K562 (cell line): ENCODE measurements around the gene RNF114. TPM values are rescaled to one million over a fixed set of nuclear protein-coding genes. Genes with fewer than 3 reads are reported as not detected.

ENCODE experiments used
- ERF ChIP-seq: fragments of 450-650 bp; formaldehyde crosslinking; IDR thresholded peaks from 2 replicates; pipeline ENCODE4 v1.4.0; 2020; ENCODE audit warnings: mild to moderate bottlenecking, mixed read lengths
- HDAC1 ChIP-seq, 2 experiments: fragments of 450-650 bp; IDR thresholded peaks; 2 replicates each; pipeline ENCODE4 v1.6.1; 2016 to 2017; ENCODE audit warnings: inconsistent platforms in 1 of 2, mild to moderate bottlenecking in 1 of 2, moderate library complexity in 1 of 2
- RCOR1 ChIP-seq, 2 experiments: IDR thresholded peaks; 2 replicates each; pipeline ENCODE4 v1.6.1; 2012; ENCODE audit warnings: low read depth in 2 of 2, low read length in 2 of 2, borderline replicate concordance in 1 of 2, improper control_type of control experiment in 1 of 2
- TAL1 ChIP-seq: fragments of 450-650 bp; IDR thresholded peaks from 2 replicates; pipeline ENCODE4 v1.6.1; 2016; ENCODE audit warnings: mild to moderate bottlenecking
- polyA plus RNA-seq, 8 experiments: library from polyadenylated mRNA; depleted of rRNA in 4 of 8; stranded (reverse) in 5 of 8; unstranded in 3 of 8; fragments of >200 nt; fragmentation: Nextera tagmentation in 2 of 8; fragmentation: Illumina TruSeq in 1 of 8; extraction: Ambion mirVana in 2 of 8; extraction: Trizol in 1 of 8; gene quantifications; 2 replicates each; pipeline versions ENCODE4 v1.2.1 to v1.2.3, GENCODE V29; 2011 to 2014; ENCODE audit warnings: inconsistent platforms in 1 of 8, missing spikeins in 1 of 8
- total RNA-seq, 7 experiments: library from RNA; depleted of rRNA in 6 of 7; stranded (reverse); fragments of >200 nt in 6 of 7; fragmentation: Illumina TruSeq in 2 of 7; extraction: Trizol in 2 of 7; gene quantifications; 2 replicates each; pipeline versions ENCODE4 v1.2.1 to v1.2.3, GENCODE V29; 2011 to 2021; ENCODE audit warnings: low replicate concordance in 1 of 7
- TF ChIP-seq, protein P1 (sequence below), 2 experiments: fragments of 450-650 bp; formaldehyde crosslinking in 1 of 2; IDR thresholded peaks; 2 replicates each; pipeline versions ENCODE4 v1.4.0 to v1.6.1; 2014 to 2020; ENCODE audit warnings: mild to moderate bottlenecking in 2 of 2, borderline replicate concordance in 1 of 2, low read depth in 1 of 2
- TF ChIP-seq, protein P2 (sequence below): fragments of 450-650 bp; IDR thresholded peaks from 2 replicates; pipeline ENCODE4 v1.6.1; 2016; ENCODE audit warnings: mild to moderate bottlenecking, moderate library complexity

Gene RNF114
- total and polyA plus RNA-seq, 9 of the 15 experiments (the other 6 are each of a cell fraction or from before 2014, with no cell fraction given), result 38.6 to 111 (median 62.6) TPM

DNA sequence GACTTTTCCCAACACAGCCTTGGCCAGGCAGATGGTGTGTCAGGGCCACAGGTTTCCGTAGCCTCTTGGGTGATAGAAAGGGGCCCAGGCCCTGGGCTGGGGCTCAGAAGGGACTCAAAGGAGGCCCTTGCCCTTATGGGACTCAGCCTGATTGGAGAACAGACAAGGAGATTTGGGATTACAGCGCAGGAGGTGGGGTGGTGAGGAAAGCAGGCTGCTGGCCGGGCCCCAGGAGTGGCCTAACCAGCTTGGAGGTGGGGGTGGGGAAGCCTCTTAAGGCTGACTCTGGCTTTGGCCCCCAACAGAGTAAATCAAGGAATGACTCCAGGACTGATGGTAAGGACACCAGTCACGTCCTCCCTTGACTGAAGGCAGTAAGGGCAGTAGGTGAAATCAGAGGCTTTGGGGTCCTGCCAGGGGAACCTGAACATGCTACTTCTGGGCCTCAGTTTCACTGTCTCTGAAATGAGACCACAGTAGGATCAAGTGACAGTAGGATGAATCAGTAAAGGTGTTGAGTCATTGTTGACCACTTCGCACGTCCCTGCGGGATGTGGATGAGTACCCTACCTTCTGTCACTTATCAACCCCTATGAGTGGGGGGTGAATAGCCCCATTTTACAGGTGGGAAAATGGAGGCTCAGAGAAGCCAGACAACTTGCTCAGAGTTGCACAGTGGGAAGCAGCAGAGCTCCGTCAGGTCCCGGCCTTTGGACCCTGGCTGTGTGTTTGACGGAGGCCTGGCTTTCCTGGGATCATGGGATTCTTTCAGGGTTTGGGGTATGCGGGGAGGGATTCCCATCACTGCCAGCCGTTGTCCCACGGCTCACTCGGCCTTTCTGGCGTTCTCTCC lies 51.0 kb downstream of the RNF114 start (continued):
- TF ChIP-seq, protein P1, sequence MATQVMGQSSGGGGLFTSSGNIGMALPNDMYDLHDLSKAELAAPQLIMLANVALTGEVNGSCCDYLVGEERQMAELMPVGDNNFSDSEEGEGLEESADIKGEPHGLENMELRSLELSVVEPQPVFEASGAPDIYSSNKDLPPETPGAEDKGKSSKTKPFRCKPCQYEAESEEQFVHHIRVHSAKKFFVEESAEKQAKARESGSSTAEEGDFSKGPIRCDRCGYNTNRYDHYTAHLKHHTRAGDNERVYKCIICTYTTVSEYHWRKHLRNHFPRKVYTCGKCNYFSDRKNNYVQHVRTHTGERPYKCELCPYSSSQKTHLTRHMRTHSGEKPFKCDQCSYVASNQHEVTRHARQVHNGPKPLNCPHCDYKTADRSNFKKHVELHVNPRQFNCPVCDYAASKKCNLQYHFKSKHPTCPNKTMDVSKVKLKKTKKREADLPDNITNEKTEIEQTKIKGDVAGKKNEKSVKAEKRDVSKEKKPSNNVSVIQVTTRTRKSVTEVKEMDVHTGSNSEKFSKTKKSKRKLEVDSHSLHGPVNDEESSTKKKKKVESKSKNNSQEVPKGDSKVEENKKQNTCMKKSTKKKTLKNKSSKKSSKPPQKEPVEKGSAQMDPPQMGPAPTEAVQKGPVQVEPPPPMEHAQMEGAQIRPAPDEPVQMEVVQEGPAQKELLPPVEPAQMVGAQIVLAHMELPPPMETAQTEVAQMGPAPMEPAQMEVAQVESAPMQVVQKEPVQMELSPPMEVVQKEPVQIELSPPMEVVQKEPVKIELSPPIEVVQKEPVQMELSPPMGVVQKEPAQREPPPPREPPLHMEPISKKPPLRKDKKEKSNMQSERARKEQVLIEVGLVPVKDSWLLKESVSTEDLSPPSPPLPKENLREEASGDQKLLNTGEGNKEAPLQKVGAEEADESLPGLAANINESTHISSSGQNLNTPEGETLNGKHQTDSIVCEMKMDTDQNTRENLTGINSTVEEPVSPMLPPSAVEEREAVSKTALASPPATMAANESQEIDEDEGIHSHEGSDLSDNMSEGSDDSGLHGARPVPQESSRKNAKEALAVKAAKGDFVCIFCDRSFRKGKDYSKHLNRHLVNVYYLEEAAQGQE (IDR thresholded peaks at IDR 0.05; ENCODE audit: borderline replicate concordance), result no peak
- TF ChIP-seq, protein P1 (CRISPR knock-in tag; IDR thresholded peaks at IDR 0.05; ENCODE audit: low read depth), result no peak
- TF ChIP-seq RCOR1 (IDR thresholded peaks at IDR 0.05; ENCODE audit: borderline replicate concordance in 1 of 2, low read depth in 2 of 2, low read length in 2 of 2) (peak; percentile 32 to 86; a peak in 3 of 4 replicates), ERF (CRISPR knock-in tag) (no peak), HDAC1 (IDR thresholded peaks at IDR 0.05) (peak in 1 of 2 experiments; percentile 50; a peak in 1 of 4 replicates), TAL1 (no peak)
- TF ChIP-seq, protein P2, sequence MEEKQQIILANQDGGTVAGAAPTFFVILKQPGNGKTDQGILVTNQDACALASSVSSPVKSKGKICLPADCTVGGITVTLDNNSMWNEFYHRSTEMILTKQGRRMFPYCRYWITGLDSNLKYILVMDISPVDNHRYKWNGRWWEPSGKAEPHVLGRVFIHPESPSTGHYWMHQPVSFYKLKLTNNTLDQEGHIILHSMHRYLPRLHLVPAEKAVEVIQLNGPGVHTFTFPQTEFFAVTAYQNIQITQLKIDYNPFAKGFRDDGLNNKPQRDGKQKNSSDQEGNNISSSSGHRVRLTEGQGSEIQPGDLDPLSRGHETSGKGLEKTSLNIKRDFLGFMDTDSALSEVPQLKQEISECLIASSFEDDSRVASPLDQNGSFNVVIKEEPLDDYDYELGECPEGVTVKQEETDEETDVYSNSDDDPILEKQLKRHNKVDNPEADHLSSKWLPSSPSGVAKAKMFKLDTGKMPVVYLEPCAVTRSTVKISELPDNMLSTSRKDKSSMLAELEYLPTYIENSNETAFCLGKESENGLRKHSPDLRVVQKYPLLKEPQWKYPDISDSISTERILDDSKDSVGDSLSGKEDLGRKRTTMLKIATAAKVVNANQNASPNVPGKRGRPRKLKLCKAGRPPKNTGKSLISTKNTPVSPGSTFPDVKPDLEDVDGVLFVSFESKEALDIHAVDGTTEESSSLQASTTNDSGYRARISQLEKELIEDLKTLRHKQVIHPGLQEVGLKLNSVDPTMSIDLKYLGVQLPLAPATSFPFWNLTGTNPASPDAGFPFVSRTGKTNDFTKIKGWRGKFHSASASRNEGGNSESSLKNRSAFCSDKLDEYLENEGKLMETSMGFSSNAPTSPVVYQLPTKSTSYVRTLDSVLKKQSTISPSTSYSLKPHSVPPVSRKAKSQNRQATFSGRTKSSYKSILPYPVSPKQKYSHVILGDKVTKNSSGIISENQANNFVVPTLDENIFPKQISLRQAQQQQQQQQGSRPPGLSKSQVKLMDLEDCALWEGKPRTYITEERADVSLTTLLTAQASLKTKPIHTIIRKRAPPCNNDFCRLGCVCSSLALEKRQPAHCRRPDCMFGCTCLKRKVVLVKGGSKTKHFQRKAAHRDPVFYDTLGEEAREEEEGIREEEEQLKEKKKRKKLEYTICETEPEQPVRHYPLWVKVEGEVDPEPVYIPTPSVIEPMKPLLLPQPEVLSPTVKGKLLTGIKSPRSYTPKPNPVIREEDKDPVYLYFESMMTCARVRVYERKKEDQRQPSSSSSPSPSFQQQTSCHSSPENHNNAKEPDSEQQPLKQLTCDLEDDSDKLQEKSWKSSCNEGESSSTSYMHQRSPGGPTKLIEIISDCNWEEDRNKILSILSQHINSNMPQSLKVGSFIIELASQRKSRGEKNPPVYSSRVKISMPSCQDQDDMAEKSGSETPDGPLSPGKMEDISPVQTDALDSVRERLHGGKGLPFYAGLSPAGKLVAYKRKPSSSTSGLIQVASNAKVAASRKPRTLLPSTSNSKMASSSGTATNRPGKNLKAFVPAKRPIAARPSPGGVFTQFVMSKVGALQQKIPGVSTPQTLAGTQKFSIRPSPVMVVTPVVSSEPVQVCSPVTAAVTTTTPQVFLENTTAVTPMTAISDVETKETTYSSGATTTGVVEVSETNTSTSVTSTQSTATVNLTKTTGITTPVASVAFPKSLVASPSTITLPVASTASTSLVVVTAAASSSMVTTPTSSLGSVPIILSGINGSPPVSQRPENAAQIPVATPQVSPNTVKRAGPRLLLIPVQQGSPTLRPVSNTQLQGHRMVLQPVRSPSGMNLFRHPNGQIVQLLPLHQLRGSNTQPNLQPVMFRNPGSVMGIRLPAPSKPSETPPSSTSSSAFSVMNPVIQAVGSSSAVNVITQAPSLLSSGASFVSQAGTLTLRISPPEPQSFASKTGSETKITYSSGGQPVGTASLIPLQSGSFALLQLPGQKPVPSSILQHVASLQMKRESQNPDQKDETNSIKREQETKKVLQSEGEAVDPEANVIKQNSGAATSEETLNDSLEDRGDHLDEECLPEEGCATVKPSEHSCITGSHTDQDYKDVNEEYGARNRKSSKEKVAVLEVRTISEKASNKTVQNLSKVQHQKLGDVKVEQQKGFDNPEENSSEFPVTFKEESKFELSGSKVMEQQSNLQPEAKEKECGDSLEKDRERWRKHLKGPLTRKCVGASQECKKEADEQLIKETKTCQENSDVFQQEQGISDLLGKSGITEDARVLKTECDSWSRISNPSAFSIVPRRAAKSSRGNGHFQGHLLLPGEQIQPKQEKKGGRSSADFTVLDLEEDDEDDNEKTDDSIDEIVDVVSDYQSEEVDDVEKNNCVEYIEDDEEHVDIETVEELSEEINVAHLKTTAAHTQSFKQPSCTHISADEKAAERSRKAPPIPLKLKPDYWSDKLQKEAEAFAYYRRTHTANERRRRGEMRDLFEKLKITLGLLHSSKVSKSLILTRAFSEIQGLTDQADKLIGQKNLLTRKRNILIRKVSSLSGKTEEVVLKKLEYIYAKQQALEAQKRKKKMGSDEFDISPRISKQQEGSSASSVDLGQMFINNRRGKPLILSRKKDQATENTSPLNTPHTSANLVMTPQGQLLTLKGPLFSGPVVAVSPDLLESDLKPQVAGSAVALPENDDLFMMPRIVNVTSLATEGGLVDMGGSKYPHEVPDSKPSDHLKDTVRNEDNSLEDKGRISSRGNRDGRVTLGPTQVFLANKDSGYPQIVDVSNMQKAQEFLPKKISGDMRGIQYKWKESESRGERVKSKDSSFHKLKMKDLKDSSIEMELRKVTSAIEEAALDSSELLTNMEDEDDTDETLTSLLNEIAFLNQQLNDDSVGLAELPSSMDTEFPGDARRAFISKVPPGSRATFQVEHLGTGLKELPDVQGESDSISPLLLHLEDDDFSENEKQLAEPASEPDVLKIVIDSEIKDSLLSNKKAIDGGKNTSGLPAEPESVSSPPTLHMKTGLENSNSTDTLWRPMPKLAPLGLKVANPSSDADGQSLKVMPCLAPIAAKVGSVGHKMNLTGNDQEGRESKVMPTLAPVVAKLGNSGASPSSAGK, result no peak
